Stimulated activated naive CD4-positive, alpha-beta T cell treated with Interleukin-2 at 50 U/mL for 16 hours (primary cell): ENCODE data around the gene IMPDH1.

Source experiments
- DNase-seq: peaks from one replicate; lab custom pipeline; 2025; lab: John Stamatoyannopoulos, UW

Gene IMPDH1

GRCh38 chr7:128405471-128406313, 4.1 kb downstream of the IMPDH1 start:
- DNase-seq: peak; percentile 63

- no peak for DNase-seq
Measured at GRCh38 chr7:128404886-128405470, 4.8 kb downstream of the IMPDH1 start.

GRCh38 chr7:128404143-128404681, 5.6 kb downstream of the IMPDH1 start:
- no peak for DNase-seq

- no peak for DNase-seq
Measured at GRCh38 chr7:128403676-128404075, 6.1 kb downstream of the IMPDH1 start.

- no peak for DNase-seq
Measured at GRCh38 chr7:128402356-128402755, 7.4 kb downstream of the IMPDH1 start.

- no peak for DNase-seq
Measured at GRCh38 chr7:128400566-128400965, 9.2 kb downstream of the IMPDH1 start.

GRCh38 chr7:128399991-128400390, 9.8 kb downstream of the IMPDH1 start:
- no peak for DNase-seq

- no peak for DNase-seq
Measured at GRCh38 chr7:128398841-128399135, 11.0 kb downstream of the IMPDH1 start.

GRCh38 chr7:128398016-128398840, 11.6 kb downstream of the IMPDH1 start:
- DNase-seq: peak; percentile 18

GRCh38 chr7:128396357-128396756, 13.4 kb downstream of the IMPDH1 start:
- DNase-seq: no peak

GRCh38 chr7:128395748-128396147, 14.0 kb downstream of the IMPDH1 start:
- DNase-seq: no peak

- DNase-seq: no peak
Measured at GRCh38 chr7:128394904-128395496, 14.8 kb downstream of the IMPDH1 start.

- no peak for DNase-seq
Measured at GRCh38 chr7:128393526-128394330, 16.1 kb downstream of the IMPDH1 start.

GRCh38 chr7:128392446-128393327, 17.1 kb downstream of the IMPDH1 start:
- DNase-seq: no peak

GRCh38 chr7:128391805-128392204, 18.0 kb downstream of the IMPDH1 start:
- no peak for DNase-seq

GRCh38 chr7:128390871-128391565, 18.8 kb downstream of the IMPDH1 start:
- no peak for DNase-seq

GRCh38 chr7:128389618-128390329, 20.0 kb downstream of the IMPDH1 start:
- DNase-seq: no peak

- DNase-seq: no peak
Measured at GRCh38 chr7:128389085-128389617, 20.6 kb downstream of the IMPDH1 start.

- DNase-seq: no peak
Measured at GRCh38 chr7:128388145-128388485, 21.7 kb downstream of the IMPDH1 start.
